ENCODE results near the gene FBXL12. TPM values are rescaled to one million over a fixed set of nuclear protein-coding genes. Genes with fewer than 3 reads are reported as not detected.

The FBXL12 gene
- total and polyA plus RNA-seq, 2 experiments from 2014 or later, result 47.5 to 106 TPM

DNA sequence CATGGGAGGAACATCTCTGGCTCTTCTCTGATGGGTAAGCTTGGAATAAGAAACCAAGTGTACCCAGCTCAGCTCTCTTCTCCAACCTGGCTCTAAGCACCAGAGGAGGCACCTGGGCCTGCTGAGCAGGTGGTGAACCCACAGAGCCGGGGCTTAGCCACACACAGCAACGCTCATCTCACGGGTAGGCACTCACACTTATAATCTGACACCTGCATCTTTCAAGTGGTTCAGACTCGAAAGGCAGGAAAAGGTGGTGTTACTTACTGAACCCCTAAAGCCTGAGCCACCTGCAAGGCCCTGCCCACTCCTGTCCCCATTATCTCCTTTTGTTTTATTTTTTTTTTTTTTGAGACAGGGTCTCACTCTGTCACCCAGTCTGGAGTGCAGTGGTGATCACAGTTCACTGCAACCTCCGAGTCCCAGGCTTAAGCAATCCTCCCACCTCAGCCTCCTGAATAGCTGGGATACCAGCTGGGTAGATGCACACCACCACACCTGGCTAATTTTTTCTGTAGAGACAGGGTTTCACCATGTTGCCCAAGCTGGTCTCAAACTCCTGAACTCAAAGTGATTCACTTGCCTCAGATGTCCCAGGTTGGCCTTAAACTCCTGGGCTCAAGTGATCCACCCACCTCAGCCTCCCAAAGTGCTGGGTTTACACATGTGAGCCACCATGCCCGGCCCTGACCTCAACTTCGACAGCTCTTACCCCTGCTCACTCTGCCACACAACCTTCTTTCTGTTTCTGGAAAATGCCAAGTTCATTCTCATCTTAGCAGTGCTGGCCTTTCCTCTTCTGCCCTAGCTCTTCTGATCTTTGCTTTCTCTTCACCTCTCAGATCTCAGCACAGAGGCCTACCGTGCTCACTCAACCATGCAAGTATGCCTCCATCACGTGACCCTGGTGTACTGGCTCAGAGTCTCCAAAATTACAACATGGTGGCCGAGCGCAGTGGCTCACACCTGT is 9.7 kb downstream of the FBXL12 start:
- Histone ChIP-seq H3K27ac (no peak overlapping the region), H3K4me1 (ENCODE audit: low read depth) (no peaks in the 10 kb centered on the region), H3K27me3 (no peaks in the 10 kb centered on the region), H3K9me3 (ENCODE audit: low read depth) (no peaks in the 10 kb centered on the region), H3K36me3 (peaks cover 27% of the 10 kb centered on the region), H3K4me3 (no peak overlapping the region)
- no peak for DNase-seq (ENCODE audit: low read depth in 1 of 2, low spot score in 1 of 2)
- TF ChIP-seq, protein P1, sequence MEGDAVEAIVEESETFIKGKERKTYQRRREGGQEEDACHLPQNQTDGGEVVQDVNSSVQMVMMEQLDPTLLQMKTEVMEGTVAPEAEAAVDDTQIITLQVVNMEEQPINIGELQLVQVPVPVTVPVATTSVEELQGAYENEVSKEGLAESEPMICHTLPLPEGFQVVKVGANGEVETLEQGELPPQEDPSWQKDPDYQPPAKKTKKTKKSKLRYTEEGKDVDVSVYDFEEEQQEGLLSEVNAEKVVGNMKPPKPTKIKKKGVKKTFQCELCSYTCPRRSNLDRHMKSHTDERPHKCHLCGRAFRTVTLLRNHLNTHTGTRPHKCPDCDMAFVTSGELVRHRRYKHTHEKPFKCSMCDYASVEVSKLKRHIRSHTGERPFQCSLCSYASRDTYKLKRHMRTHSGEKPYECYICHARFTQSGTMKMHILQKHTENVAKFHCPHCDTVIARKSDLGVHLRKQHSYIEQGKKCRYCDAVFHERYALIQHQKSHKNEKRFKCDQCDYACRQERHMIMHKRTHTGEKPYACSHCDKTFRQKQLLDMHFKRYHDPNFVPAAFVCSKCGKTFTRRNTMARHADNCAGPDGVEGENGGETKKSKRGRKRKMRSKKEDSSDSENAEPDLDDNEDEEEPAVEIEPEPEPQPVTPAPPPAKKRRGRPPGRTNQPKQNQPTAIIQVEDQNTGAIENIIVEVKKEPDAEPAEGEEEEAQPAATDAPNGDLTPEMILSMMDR (IDR thresholded peaks at IDR 0.05; ENCODE audit: low read depth, low read length), result no peak

DNA sequence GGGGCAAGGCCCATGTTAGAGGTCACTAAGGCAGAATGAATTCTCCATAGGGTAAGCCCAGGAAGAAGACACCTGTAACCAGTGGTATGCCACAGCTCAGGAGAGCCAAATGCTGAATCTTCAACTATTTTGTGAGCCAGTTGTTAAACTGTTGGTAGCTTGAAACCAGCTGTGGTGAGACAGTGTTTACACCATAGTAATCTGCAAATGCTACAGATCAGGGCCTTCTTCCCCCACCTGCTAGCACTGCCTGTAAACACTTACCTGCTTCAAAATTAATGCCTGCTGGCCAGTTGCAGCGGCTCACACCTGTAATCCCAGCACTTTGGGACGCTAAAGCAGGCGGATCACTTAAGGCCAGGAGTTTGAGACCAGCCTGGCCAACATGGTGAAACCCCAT is 12.1 kb downstream of the FBXL12 start:
- H3K36me3 ChIP-seq, result peaks cover 21% of the 10 kb centered on the region
- no peaks in the 10 kb centered on the region for H3K27me3 ChIP-seq
- no peak overlapping the region for H3K27ac ChIP-seq
- TF ChIP-seq, protein P1 (IDR thresholded peaks at IDR 0.05; ENCODE audit: low read depth, low read length), result no peak
- H3K4me1 ChIP-seq (ENCODE audit: low read depth), result no peaks in the 10 kb centered on the region
- DNase-seq (ENCODE audit: low read depth in 1 of 2, low spot score in 1 of 2), result no peak
- H3K9me3 ChIP-seq (ENCODE audit: low read depth), result no peaks in the 10 kb centered on the region
- no peak overlapping the region for H3K4me3 ChIP-seq

DNA sequence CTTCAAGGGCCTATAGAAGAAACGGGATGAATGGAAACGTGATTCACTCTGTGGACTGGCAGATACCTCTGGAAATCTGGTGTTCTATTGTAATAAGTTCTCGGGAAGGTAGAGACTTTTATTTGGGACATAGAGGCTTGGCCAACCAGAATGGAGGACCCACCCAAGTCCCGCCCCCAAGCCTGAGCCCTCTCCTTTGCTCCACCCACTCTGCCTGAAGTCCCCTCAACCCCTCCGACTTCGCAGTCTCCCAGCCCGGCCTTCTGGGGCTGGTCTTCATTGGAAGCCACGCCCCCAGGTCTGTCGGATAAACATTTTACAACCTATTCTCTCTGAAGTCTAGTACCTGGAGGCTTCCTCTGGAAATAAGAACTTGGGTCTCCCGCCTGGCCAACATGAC is 16.9 kb downstream of the FBXL12 start:
- Histone ChIP-seq H3K36me3 (no peaks in the 10 kb centered on the region), H3K27ac (no peak overlapping the region), H3K4me1 (ENCODE audit: low read depth) (no peaks in the 10 kb centered on the region), H3K4me3 (no peak overlapping the region), H3K9me3 (ENCODE audit: low read depth) (no peaks in the 10 kb centered on the region), H3K27me3 (no peaks in the 10 kb centered on the region)
- no peak for DNase-seq (ENCODE audit: low read depth in 1 of 2, low spot score in 1 of 2)
- TF ChIP-seq, protein P1 (IDR thresholded peaks at IDR 0.05; ENCODE audit: low read depth, low read length), result no peak

DNA sequence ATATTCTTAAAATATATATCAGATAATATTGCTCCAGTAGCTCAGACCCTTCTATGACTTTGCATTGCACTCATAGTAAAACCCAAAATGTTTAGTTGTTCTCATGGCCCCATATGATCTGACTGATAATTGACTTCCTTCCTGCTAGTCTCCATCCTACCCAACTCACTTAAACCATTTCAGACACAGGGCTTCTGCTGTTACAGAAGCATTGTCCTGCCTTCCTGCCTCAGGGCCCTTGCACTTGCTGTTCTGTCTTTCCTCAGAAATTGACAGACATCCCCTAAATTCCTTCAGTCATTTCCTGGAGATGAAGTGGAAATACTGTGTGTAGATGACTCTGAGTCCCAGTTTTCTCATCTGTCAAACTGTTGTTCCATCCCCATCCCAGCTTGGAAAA is 19.7 kb downstream of the FBXL12 start:
- Histone ChIP-seq H3K27me3 (no peaks in the 10 kb centered on the region), H3K27ac (no peak overlapping the region)
- TF ChIP-seq, protein P1 (IDR thresholded peaks at IDR 0.05; ENCODE audit: low read depth, low read length), result no peak

DNA sequence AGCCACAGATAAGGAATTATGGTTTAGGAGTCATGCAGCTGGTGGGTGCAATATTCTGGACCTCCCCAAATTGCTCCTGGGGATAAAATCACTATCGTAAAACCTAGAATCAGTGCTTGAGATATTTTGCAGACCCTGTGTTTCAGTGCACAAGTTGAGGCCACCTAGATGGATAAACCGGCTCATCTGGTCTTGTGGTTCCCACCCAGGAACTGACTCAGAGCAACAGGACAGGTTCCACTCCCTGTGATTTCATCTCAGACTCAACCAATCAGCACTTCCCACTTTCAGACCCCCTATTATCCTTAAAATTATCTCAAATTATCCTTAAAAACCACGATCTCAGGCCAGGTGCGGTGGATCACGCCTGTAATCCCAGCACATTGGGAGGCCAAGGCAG is 21.0 kb downstream of the FBXL12 start:
- TF ChIP-seq, protein P1 (IDR thresholded peaks at IDR 0.05; ENCODE audit: low read depth, low read length), result no peak
- H3K4me3 ChIP-seq, result no peak overlapping the region
- DNase-seq (ENCODE audit: low read depth in 1 of 2, low spot score in 1 of 2), result no peak
- no peaks in the 10 kb centered on the region for H3K4me1 ChIP-seq (ENCODE audit: low read depth)
- H3K36me3 ChIP-seq, result no peaks in the 10 kb centered on the region
- no peak overlapping the region for H3K27ac ChIP-seq
- no peaks in the 10 kb centered on the region for H3K9me3 ChIP-seq (ENCODE audit: low read depth)
- H3K27me3 ChIP-seq, result no peaks in the 10 kb centered on the region

More for the DNA sequence above, 19.7 kb downstream of the FBXL12 start:
- no peak overlapping the region for H3K4me3 ChIP-seq
- no peaks in the 10 kb centered on the region for H3K9me3 ChIP-seq (ENCODE audit: low read depth)
- no peak for DNase-seq (ENCODE audit: low read depth in 1 of 2, low spot score in 1 of 2)
- no peaks in the 10 kb centered on the region for H3K36me3 ChIP-seq
- H3K4me1 ChIP-seq (ENCODE audit: low read depth), result no peaks in the 10 kb centered on the region
